Activated naive CD8-positive, alpha-beta T cell treated with anti-CD3 and anti-CD28 coated beads for 36 hours (primary cell): ENCODE measurements around the gene TSR3. TPM values are rescaled to one million over a fixed set of nuclear protein-coding genes. Genes with fewer than 3 reads are reported as not detected.

Experiments used
- DNase-seq: peaks from one replicate; pipeline ENCODE4 v3.0.0; 2021
- H3K27ac Mint-ChIP-seq: one replicate; pipeline ENCODE4 v1.8.0; 2022; ENCODE audit warnings: mild to moderate bottlenecking, moderate library complexity, mixed read lengths
- H3K27me3 Mint-ChIP-seq: one replicate; pipeline ENCODE4 v1.8.0; 2022; ENCODE audit warnings: mild to moderate bottlenecking, mixed read lengths
- H3K36me3 Mint-ChIP-seq: one replicate; pipeline ENCODE4 v1.8.0; 2021; ENCODE audit warnings: mild to moderate bottlenecking, mixed read lengths
- H3K4me1 Mint-ChIP-seq: one replicate; pipeline ENCODE4 v1.8.0; 2021; ENCODE audit warnings: mixed read lengths
- H3K4me3 Mint-ChIP-seq: one replicate; pipeline ENCODE4 v1.8.0; 2022; ENCODE audit warnings: mild to moderate bottlenecking, moderate library complexity, mixed read lengths
- H3K9me3 Mint-ChIP-seq: one replicate; pipeline ENCODE4 v1.8.0; 2022; ENCODE audit warnings: mixed read lengths
- total RNA-seq, 2 experiments: library from RNA; stranded (reverse); gene quantifications; one replicate each; pipeline ENCODE4 v1.2.3, GENCODE V29; 2021

Gene TSR3
- total RNA-seq, 2 experiments from 2014 or later: 80.3 to 82.6 TPM

DNA sequence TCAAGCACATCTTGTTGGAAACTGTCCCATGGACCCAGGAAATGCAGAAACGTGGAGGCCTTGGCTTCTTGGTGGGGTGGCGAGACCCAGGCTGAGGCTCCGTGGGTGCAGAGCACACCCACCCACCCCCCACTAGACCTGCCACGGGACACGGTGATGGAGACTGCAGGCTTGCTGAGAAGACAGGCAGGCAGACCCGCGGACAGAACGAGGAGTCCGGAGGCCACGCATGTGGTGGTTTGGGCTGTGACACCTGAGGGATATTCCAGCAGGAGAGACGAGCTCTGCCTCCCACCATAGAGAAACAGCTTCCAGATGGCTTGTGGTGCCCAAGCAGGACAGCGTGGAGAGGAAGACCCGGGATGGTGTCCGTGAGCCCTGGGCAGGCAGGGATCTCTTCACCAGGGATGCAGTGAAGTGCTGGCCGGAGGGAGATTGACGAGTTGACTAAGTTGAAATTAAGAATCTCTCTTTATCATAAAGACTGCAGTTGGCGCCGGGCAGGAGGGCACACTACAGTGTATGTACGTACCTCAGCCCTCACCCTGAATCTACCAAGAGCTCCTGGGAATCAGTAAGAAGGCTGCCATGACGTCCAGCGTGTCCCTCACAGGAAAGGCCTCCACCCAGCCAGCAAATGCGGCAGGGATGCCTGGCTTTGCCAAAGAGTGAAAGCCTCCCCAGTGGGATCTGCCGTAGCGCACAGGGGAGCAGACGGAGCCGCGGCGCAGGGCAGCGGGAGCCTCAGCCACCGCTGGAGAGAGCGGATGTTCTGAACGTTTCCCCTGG is 34.0 kb downstream of the TSR3 start:
- Mint-ChIP-seq H3K36me3 (peaks cover 24% of the 10 kb centered on the region), H3K4me1 (peaks cover 7% of the 10 kb centered on the region), H3K9me3 (no peaks in the 10 kb centered on the region), H3K27ac (no peak overlapping the region), H3K27me3 (no peaks in the 10 kb centered on the region), H3K4me3 (no peak overlapping the region)
- DNase-seq: no peak

DNA sequence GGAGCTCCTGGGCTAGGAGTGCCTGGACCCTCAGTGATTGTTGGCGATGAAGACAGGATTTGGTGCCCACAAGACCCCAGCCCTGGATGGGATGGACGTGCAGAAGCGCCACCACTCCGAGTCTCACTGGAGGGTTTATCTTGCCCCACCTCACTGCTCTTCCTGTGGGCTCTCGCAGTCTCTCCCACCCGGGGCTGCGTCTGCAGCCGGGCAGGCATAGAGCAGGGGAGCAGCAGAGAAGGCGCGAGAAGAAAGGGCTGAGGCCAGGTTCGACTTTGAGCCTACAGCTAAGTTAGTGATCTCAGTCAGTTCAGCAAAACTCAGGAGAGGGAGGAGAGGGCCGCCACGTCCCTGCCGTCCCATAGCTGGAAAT is 35.7 kb downstream of the TSR3 start:
- no peak overlapping the region for H3K4me3 Mint-ChIP-seq

DNA sequence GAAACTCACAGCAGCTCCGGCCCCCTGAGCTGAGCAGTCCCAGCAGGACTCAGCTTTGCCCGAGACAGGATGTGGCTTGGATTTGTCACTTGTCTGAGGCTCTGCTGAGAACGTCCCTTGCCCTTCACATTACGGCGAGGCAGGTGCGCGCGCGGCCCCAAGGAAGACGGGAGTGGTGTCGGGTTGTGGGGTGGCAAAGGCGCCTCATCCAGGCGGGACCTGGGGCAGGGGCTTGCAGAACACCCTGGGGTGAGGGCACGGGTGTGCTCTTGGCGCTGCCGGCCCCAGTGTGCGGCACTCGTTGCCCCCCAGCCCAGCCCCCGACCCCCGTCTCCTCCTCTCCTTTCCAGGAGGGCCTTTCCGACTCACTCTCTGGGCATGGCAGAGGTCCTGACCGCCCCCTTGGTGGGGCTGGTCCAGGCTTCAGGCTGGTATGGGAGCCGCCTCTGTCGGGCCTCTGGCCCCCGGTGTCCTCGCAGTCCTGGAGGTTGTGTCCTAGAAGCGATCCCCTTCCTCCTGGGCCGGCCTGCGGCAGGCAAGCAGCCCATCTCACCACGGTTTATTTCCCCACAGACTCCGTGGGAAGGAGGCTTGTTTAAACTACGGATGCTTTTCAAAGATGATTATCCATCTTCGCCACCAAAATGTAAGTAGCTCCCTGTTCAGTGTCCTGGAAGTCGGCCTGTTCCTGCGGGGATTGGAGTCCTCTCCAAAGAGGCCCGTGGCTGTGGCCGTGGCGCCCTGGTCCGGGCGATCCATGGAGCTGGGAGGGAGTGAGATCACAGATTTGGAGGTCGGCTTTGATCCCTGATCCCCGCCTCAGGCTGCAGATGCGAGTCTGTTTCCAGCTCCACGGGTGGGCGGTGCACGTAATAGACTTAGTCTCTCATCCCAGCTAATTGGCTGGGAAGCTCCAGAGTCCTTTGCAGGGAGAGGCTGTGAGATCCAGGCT is 36.3 kb downstream of the TSR3 start:
- H3K9me3 Mint-ChIP-seq: no peaks in the 10 kb centered on the region
- H3K4me1 Mint-ChIP-seq: peaks cover 17% of the 10 kb centered on the region
- no peak for DNase-seq
- H3K27ac Mint-ChIP-seq: no peak overlapping the region
- H3K36me3 Mint-ChIP-seq: peaks cover 33% of the 10 kb centered on the region
- H3K27me3 Mint-ChIP-seq: no peaks in the 10 kb centered on the region
- H3K4me3 Mint-ChIP-seq: no peak overlapping the region

More for the DNA sequence above, 35.7 kb downstream of the TSR3 start:
- no peak for DNase-seq
- H3K9me3 Mint-ChIP-seq: no peaks in the 10 kb centered on the region
- peaks cover 12% of the 10 kb centered on the region for H3K4me1 Mint-ChIP-seq
- H3K27ac Mint-ChIP-seq: no peak overlapping the region
- no peaks in the 10 kb centered on the region for H3K27me3 Mint-ChIP-seq
- H3K36me3 Mint-ChIP-seq: peaks cover 27% of the 10 kb centered on the region

DNA sequence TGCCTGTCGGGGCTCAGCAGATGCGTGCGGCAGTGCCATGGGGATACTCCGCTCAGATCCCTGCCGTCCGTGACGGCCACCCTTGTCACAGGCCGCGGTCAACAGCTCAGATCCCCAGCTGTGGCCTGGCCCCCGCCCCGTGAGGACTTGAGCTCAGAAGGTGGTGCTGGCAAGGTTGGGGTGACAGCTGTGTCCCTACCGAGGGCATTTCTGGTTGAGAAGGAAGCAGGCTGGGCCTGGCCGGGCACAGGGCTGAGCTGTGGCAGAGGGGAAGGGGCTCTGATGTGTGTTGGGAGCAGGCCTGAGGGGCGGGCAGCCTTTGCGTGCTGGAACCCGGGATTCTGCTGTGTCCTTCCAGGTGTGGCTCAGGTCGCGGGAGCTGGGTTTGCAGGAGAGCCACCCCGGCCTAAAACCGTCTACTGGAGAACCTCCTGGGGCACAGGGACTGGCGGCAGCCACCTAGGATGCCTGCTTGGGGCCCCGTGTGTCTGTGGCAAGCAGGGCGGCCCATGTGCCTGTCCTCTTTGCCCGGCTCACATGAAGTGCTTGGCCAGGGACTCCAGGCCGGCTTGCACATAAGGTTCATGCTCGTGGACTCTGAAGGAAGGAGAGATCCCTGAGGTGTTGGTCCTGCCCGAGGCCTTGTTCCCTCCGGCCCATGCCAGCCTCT is 37.1 kb downstream of the TSR3 start:
- Mint-ChIP-seq H3K4me3 (no peak overlapping the region), H3K27ac (no peak overlapping the region), H3K9me3 (no peaks in the 10 kb centered on the region), H3K4me1 (peaks cover 18% of the 10 kb centered on the region), H3K36me3 (peaks cover 32% of the 10 kb centered on the region), H3K27me3 (no peaks in the 10 kb centered on the region)
- no peak for DNase-seq

DNA sequence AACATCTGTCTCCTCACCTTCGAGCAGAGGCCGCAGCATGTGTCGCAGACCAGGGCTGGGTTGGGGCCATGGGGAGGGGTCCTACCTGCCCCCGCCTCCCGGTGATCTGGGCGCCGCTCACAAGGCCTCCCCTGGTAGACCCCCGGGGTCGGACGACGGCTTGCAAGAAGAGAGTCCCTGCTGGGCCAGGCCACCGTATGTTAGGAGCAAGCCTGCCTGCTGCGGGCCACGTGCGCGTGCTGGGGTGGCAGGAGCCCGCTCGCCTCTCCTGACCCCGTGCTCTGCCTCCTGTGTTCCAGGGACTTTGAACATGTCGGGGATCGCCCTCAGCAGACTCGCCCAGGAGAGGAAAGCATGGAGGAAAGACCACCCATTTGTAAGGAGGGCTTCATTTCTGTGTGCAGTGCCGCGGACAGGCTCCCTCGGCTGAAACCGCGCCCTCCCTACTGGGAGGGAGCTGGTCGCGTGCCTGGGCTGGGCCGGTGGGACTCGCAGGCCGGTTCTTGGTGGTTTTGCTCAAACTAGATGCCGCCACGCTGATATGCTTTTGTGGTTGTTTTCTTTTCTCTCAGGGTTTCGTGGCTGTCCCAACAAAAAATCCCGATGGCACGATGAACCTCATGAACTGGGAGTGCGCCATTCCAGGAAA is 37.8 kb downstream of the TSR3 start:
- DNase-seq: no peak
- Mint-ChIP-seq H3K27ac (no peak overlapping the region), H3K4me1 (peaks cover 18% of the 10 kb centered on the region), H3K27me3 (no peaks in the 10 kb centered on the region), H3K36me3 (peaks cover 28% of the 10 kb centered on the region), H3K9me3 (no peaks in the 10 kb centered on the region), H3K4me3 (no peak overlapping the region)

DNA sequence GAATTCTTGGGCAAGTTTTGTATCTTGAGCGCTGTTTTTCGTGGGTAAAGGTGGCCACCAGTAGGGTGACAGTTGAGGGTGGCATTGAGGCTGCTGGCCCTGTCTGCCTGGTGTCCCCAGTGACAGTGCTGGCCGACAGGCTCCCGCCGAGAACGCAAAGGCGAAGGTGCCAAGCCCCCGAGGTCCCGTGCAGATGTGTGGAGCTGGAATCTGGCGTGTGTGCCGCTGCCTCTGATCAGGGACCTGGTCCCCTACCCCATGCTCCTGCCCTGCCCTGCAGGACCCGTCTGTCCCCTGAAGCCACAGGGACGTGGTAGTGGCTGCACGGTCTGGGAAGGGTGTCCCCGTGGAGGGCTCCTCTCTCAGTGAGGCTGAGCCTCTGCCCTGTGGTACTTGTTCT is 38.8 kb downstream of the TSR3 start:
- Mint-ChIP-seq H3K36me3 (peaks cover 29% of the 10 kb centered on the region), H3K4me3 (peak overlapping the region; percentile 23), H3K4me1 (peaks cover 18% of the 10 kb centered on the region), H3K9me3 (peaks cover 5% of the 10 kb centered on the region), H3K27ac (peak overlapping the region; percentile 28), H3K27me3 (no peaks in the 10 kb centered on the region)
- no peak for DNase-seq

DNA sequence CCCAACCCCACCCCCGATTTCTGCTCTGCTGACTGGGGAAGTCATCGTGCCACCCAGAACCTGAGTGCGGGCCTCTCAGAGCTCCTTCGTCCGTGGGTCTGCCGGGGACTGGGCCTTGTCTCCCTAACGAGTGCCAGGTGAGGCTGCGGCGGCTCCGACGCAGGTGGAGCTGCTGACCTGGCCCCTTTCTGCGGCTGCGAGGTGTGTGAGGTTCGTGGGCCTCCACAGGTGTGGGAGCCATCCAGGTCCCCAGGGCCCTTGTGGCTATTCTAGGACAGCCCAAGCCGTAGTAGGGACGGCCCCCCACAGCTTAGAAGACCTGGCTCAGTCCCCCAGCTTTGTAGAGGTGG is 39.2 kb downstream of the TSR3 start:
- peaks cover 25% of the 10 kb centered on the region for H3K36me3 Mint-ChIP-seq
- H3K27me3 Mint-ChIP-seq: no peaks in the 10 kb centered on the region
- H3K4me1 Mint-ChIP-seq: peaks cover 18% of the 10 kb centered on the region
- H3K27ac Mint-ChIP-seq: peak overlapping the region; percentile 28
- peak overlapping the region; percentile 32 for H3K4me3 Mint-ChIP-seq
- peaks cover 6% of the 10 kb centered on the region for H3K9me3 Mint-ChIP-seq
- DNase-seq: no peak

DNA sequence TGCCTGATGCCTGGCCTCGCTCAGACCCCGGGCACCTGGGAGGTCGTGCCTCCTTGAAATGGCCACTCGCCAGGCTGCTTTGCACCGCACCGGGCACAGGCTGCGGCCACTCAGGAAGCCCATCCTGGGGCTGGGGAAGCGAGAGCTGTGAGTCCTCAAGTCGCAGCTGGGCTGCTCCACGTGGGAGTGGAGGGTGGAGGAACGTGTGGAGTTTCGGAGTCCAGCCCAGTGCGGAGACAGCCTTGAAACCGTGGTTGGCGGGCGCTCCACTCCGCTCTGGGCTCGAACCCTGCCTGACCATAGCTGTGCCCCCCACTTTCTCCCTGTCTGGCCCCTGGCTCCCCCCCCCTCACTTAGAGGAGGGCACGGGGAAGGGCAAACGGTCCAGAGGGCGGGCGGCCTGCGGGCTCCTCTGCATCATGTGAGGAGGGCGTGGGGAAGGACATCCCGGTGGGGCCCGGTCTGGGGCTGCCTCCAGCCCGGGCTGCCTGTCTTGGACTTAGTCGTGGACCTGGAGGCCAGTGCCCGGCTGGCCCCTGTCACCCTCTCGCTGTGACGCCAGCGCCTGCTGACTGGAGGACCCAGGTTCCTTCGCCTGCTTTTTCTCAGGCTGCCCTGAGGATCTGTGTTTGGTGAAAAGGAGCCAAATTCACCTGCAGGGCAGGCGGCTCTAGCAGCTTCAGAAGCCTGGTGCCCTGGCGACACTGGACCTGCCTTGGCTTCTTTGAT is 39.8 kb downstream of the TSR3 start:
- peaks cover 25% of the 10 kb centered on the region for H3K36me3 Mint-ChIP-seq
- peak overlapping the region; percentile 96 for H3K4me3 Mint-ChIP-seq
- H3K27ac Mint-ChIP-seq: no peak overlapping the region
- no peaks in the 10 kb centered on the region for H3K27me3 Mint-ChIP-seq
- DNase-seq: no peak
- peaks cover 6% of the 10 kb centered on the region for H3K9me3 Mint-ChIP-seq
- peaks cover 18% of the 10 kb centered on the region for H3K4me1 Mint-ChIP-seq

DNA sequence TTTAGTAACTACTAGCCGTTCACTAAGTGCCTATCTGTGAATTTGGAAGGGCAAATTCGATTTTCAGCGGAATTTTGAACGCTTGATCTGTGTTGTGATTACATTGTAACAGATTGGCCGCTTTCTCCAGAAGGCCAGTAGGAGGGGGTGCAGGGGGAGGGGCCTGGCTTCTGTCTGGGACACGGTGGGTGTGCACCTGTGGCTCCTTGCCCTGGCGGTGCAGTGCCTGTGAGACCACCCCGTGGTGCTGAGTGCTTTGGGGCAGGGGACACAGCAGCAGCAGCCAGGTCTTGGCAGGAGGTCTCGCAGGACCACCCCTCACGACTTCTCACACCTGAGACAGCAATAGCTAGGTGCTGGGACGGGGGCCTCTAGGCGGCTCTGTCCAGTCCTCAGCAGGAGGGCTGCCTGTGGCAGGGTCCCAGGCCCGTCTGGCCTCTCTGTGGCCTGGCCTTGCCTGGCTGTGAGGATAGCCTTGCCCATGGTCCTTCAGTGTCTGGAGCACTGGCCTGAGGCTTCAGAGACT is 40.4 kb downstream of the TSR3 start:
- peak overlapping the region; percentile 96 for H3K4me3 Mint-ChIP-seq
- peak overlapping the region; percentile 51 for H3K27ac Mint-ChIP-seq
- no peak for DNase-seq
- H3K9me3 Mint-ChIP-seq: peaks cover 6% of the 10 kb centered on the region
- H3K36me3 Mint-ChIP-seq: peaks cover 22% of the 10 kb centered on the region
- no peaks in the 10 kb centered on the region for H3K27me3 Mint-ChIP-seq
- H3K4me1 Mint-ChIP-seq: peaks cover 21% of the 10 kb centered on the region

DNA sequence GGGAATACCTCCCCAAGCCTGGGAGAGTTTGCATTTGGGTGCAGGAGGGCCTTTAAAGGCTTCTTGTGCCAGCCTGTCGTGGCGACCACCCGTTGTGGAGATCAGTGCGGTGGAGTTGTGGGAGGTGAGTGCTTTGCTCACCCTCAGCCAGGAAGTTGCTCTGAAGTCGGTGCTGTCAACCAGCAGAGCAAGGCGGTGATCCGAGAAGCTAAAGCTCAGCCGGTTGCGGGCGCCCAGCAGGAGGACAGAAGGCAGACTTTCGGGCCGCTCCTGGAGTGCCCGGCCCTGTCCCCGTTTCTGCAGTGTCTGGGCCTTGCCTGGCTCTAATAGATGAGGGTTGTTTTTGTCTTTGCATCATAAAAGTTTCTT is 40.9 kb downstream of the TSR3 start:
- H3K27ac Mint-ChIP-seq: peak overlapping the region; percentile 94
- H3K9me3 Mint-ChIP-seq: peaks cover 6% of the 10 kb centered on the region
- H3K4me1 Mint-ChIP-seq: peaks cover 25% of the 10 kb centered on the region
- no peaks in the 10 kb centered on the region for H3K27me3 Mint-ChIP-seq
- peaks cover 22% of the 10 kb centered on the region for H3K36me3 Mint-ChIP-seq
- peak; percentile 46 for DNase-seq
- peak overlapping the region; percentile 96 for H3K4me3 Mint-ChIP-seq

DNA sequence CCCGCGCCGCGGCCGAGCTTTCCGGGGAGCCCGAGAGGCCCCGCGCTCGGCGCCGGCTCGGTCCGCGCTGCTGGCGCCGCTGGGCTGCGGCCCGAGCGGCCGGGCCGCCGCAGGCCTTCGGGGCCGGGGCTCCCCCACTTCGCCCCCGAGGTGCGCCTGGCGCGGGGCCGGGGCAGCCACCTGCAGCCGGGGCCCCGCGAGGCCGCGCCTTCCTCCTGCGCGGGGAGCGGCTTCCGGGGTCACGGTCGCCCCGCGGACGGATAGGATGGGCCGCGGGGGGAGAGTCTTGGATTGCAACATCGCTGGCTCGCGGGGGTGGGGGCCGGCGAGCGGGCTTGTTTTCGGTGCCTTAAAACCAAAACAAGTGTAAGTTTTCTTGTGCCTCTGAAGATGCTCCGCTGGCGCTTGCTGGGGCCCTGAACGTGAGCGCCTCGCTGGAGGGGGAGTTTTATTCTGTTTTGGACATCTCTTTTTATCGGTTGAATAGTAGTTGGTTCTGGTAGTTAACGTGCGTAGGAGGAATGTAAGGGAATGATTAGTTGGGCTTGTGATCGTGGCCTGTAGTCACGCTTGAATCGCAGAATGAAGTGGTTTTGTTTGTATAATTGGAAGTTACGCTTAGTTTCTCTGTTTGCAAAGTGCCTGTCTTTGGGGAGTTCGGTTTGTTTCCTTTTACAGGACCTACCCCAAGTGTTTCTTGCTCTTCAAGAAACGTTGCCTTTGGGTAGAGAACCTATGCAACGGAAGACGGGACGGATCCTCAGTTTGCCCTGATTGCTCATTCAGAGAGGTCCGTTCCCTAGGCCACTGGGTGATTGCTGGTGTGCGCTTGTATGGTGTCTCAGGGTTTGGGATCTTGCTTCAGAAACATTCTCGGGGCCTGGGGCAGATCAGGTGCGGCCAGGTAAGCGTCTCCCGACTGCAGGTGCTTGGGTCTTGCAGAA is 41.5 kb downstream of the TSR3 start:
- peak; percentile 76 for DNase-seq
- peaks cover 20% of the 10 kb centered on the region for H3K36me3 Mint-ChIP-seq
- H3K4me1 Mint-ChIP-seq: peaks cover 27% of the 10 kb centered on the region

DNA sequence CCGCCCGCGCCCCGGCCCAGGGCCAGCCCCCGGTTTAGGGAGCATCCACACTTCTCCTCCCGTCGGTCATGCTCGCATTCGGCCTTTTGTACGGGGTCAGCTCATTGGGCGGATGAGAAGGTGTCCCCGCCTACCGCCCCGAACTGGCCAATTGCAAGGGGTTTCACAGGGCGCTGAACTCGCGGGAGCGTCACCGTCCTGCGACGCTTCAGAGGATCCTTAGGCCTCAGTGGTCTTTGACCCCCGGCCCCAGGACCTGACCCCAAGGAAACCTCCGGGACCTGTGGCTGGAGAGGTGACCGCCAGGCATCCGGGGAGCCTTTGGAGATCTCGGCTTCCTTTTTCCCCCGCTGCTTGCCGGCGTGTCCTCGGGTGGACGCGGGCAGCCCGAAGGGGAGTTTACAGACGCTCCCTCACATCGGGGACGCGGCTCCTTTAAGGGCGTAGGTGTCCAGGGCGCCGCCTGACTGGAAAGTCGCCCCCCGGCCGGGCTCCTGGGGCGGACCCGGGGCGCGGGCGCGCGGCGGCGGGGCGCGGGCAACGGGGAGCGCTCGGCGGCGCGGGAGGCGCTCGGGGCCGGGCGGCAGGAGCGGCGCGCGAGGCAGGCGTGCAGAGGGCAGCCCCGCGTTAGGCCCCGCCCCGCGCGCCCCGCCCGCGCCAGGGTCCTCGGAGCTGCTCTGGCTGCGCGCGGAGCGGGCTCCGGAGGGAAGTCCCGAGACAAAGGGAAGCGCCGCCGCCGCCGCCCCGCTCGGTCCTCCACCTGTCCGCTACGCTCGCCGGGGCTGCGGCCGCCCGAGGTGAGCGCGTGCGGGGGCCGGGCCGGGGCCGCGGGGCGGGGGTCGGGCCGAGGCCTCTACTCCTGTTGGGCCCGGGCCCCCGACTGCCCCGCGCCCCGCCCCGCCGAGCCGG is 42.4 kb downstream of the TSR3 start, which contains the start of gene UBE2I:
TSS of gene UBE2I (plus strand) at position 660 of the 909 bp plus-strand sequence. CDS start 4,395 bp downstream, outside the sequence.
- DNase-seq: peak; percentile 96
- peak within 1 kb of the TSS; percentile 96 for H3K4me3 Mint-ChIP-seq
- peaks cover 33% of the 10 kb centered on the region for H3K4me1 Mint-ChIP-seq
- H3K27me3 Mint-ChIP-seq: no peaks in the 10 kb centered on the region
- H3K9me3 Mint-ChIP-seq: peaks cover 9% of the 10 kb centered on the region
- H3K36me3 Mint-ChIP-seq: peaks cover 20% of the 10 kb centered on the region
- H3K27ac Mint-ChIP-seq: peak within 1 kb of the TSS; percentile 99

More for the DNA sequence above, 41.5 kb downstream of the TSR3 start:
- Mint-ChIP-seq H3K4me3 (peak overlapping the region; percentile 96), H3K27ac (peak overlapping the region; percentile 94), H3K27me3 (no peaks in the 10 kb centered on the region), H3K9me3 (peaks cover 6% of the 10 kb centered on the region)
